CD4-positive, alpha-beta T cell (primary cell): ENCODE results near the gene SNAPC4. TPM values are rescaled to one million over a fixed set of nuclear protein-coding genes. Genes with fewer than 3 reads are reported as not detected.
"Not testable (repeated sequence)": the region's sequence is repeated elsewhere in the genome, so short reads cannot be mapped to it uniquely, and the experiment has no call there.

Source experiments
- ATAC-seq: fragments of 200-7000 bp; cut with Tn5 transposase; one replicate; pipeline ENCODE4 v1.10.0; 2022; ENCODE audit warnings: mild to moderate bottlenecking; ENCODE audit not compliant: poor library complexity
- CTCF ChIA-PET: fragments of 350-600 bp; sonication (Branson Sonifier 250); formaldehyde crosslinking; loops from one replicate; lab custom pipeline; 2021; ENCODE audit warnings: antibody characterized with exemption, inconsistent platforms; lab: Charles Lee
- POLR2A ChIA-PET: fragments of 350-600 bp; sonication (Branson Sonifier 250); formaldehyde crosslinking; loops from one replicate; lab custom pipeline; 2021; ENCODE audit warnings: antibody characterized with exemption, inconsistent platforms; lab: Charles Lee
- DNase-seq, 14 experiments: peaks; one replicate each; pipeline ENCODE4 v3.0.0-alpha.2; 2013 to 2020; ENCODE audit warnings: mixed read lengths in 2 of 14
- H3K27ac ChIP-seq, 2 donors: one replicate each; pipeline versions ENCODE4 v1.5.1 to v1.7.0; 2013; ENCODE audit warnings: low read length in 2 of 2, low read depth in 1 of 2, mild to moderate bottlenecking in 1 of 2
- H3K27me3 ChIP-seq, 2 experiments: 1 replicate in 1 of 2; 2 replicates in 1 of 2; pipeline versions ENCODE4 v1.6.1 to v1.7.0; 2013; ENCODE audit warnings: low read length in 2 of 2, control low read depth in 1 of 2, mild to moderate bottlenecking in 1 of 2, moderate library complexity in 1 of 2; ENCODE audit not compliant: insufficient read depth in 2 of 2, control insufficient read depth in 1 of 2
- H3K36me3 ChIP-seq: one replicate; pipeline ENCODE4 v1.6.1; 2013; ENCODE audit warnings: low read length, control low read depth; ENCODE audit not compliant: insufficient read depth
- H3K4me1 ChIP-seq: one replicate; pipeline ENCODE4 v1.6.1; 2013; ENCODE audit warnings: low read length, control low read depth; ENCODE audit not compliant: insufficient read depth
- H3K4me3 ChIP-seq: one replicate; pipeline ENCODE4 v1.5.1; 2013; ENCODE audit warnings: mild to moderate bottlenecking, low read length, moderate library complexity
- H3K9me3 ChIP-seq, 2 experiments: 1 replicate in 1 of 2; 2 replicates in 1 of 2; pipeline versions ENCODE4 v1.6.1 to v1.7.0; 2013; ENCODE audit warnings: low read length in 2 of 2, mild to moderate bottlenecking in 2 of 2, control low read depth in 1 of 2, moderate library complexity in 1 of 2; ENCODE audit not compliant: control insufficient read depth in 1 of 2, insufficient read depth in 1 of 2
- H3K27ac Mint-ChIP-seq: one replicate; pipeline ENCODE4 v1.8.0; 2020; ENCODE audit warnings: mixed read lengths
- H3K27me3 Mint-ChIP-seq: one replicate; pipeline ENCODE4 v1.8.0; 2021; ENCODE audit warnings: mixed read lengths
- H3K36me3 Mint-ChIP-seq: one replicate; pipeline ENCODE4 v1.8.0; 2021; ENCODE audit warnings: low read depth, mixed read lengths
- H3K4me1 Mint-ChIP-seq: one replicate; pipeline ENCODE4 v1.8.0; 2021; ENCODE audit warnings: low read depth, mixed read lengths
- H3K4me3 Mint-ChIP-seq: one replicate; pipeline ENCODE4 v1.8.0; 2020; ENCODE audit warnings: mild to moderate bottlenecking, mixed read lengths
- H3K9me3 Mint-ChIP-seq: one replicate; pipeline ENCODE4 v1.8.0; 2020; ENCODE audit warnings: mixed read lengths
- intact Hi-C, 2 experiments: fragments of 100-400 bp; cut with DNase I in 1 of 2; cut with micrococcal nuclease in 1 of 2; formaldehyde crosslinking; loops; one replicate each; pipeline versions ENCODE4 v1.15.1 to v1.9.0; 2023 to 2025; cut with DNase I, micrococcal nuclease
- total RNA-seq, 174 experiments: library from RNA in 2 of 174; stranded (reverse) in 2 of 174; gene quantifications; one replicate each; pipeline ENCODE4 v1.2.3 and lab custom pipeline; 2021 to 2026
- TF ChIP-seq, protein P1 (sequence below): fragments of 200-600 bp; IDR thresholded peaks from one replicate; pipeline ENCODE4 v1.8.0; 2022; ENCODE audit warnings: antibody characterized with exemption, mild to moderate bottlenecking

SNAPC4 gene
- total RNA-seq, 2 experiments from 2014 or later: 7.7 to 8.0 TPM

DNA sequence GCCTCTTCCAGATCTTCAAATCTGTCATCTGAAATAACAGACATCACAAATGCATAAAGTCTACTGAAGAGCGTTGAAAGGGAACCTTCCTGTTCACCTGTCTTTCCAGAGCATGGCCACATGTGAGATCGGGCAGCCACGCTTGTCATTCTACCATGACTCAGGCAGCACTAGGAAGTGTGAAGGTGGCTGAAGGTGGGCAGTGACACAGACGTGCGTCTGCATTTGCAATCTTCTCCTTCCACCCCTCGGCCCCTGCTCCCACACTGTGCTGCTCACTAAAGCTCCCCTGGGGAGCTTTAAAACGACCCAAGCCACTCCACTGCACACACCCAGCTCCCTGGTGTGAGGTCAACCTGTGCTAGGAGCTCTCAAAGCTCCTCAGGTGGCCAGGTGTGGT, 7.9 kb upstream of the SNAPC4 start:
- TF ChIP-seq, protein P1, sequence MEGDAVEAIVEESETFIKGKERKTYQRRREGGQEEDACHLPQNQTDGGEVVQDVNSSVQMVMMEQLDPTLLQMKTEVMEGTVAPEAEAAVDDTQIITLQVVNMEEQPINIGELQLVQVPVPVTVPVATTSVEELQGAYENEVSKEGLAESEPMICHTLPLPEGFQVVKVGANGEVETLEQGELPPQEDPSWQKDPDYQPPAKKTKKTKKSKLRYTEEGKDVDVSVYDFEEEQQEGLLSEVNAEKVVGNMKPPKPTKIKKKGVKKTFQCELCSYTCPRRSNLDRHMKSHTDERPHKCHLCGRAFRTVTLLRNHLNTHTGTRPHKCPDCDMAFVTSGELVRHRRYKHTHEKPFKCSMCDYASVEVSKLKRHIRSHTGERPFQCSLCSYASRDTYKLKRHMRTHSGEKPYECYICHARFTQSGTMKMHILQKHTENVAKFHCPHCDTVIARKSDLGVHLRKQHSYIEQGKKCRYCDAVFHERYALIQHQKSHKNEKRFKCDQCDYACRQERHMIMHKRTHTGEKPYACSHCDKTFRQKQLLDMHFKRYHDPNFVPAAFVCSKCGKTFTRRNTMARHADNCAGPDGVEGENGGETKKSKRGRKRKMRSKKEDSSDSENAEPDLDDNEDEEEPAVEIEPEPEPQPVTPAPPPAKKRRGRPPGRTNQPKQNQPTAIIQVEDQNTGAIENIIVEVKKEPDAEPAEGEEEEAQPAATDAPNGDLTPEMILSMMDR: no peak
- H3K36me3 Mint-ChIP-seq: peaks cover 74% of the 10 kb centered on the region
- Histone ChIP-seq H3K4me3 (no peak overlapping the region), H3K4me1 (peaks cover 74% of the 10 kb centered on the region), H3K27me3 (no peaks in the 10 kb centered on the region), H3K36me3 (peaks cover 29% of the 10 kb centered on the region), H3K9me3 (no peaks in the 10 kb centered on the region), H3K27ac (no peak overlapping the region)
- peak overlapping the region; percentile 61 for H3K4me3 Mint-ChIP-seq
- H3K27me3 Mint-ChIP-seq: no peaks in the 10 kb centered on the region
- DNase-seq (peak in 2 of 14 experiments; percentile 29 to 34), ATAC-seq (no peak)
- POLR2A ChIA-PET: interaction anchor here (0.6 kb wide), 1 partner anchor 293 kb away, joined by 3 read pairs; no protein-coding TSS in a partner anchor
- CTCF ChIA-PET: no interaction called here
- peaks cover 63% of the 10 kb centered on the region for H3K4me1 Mint-ChIP-seq
- no peaks in the 10 kb centered on the region for H3K9me3 Mint-ChIP-seq
- H3K27ac Mint-ChIP-seq: peak overlapping the region; percentile 20
- intact Hi-C loops: loop anchor here in 1 of 2 experiments (10.0 kb wide), 3 partner anchors 137 to 443 kb away; partner anchors contain the start of genes NOTCH1, RABL6 and UBAC1

- H3K27me3 ChIP-seq, H3K27ac Mint-ChIP-seq, H3K4me3 Mint-ChIP-seq, POLR2A ChIA-PET, CTCF ChIA-PET, H3K27ac ChIP-seq, H3K9me3 Mint-ChIP-seq, H3K4me3 ChIP-seq, ATAC-seq, H3K9me3 ChIP-seq, H3K27me3 Mint-ChIP-seq: not testable (repeated sequence)
- peaks cover 28% of the 10 kb centered on the region for H3K36me3 ChIP-seq
- peak in 1 of 14 experiments; percentile 20 for DNase-seq
- Mint-ChIP-seq H3K4me1 (peaks cover 65% of the 10 kb centered on the region), H3K36me3 (peaks cover 67% of the 10 kb centered on the region)
- intact Hi-C loops: loop anchor here in 1 of 2 experiments (10.0 kb wide), 3 partner anchors 138 to 442 kb away; partner anchors contain the start of genes NOTCH1, RABL6 and UBAC1
- H3K4me1 ChIP-seq: peaks cover 81% of the 10 kb centered on the region
These were observed 7.1 kb upstream of the SNAPC4 start for GRCh38 chr9:136407061-136407460.

GRCh38 chr9:136405904-136406303, 5.9 kb upstream of the SNAPC4 start:
- POLR2A ChIA-PET, DNase-seq, H3K27ac ChIP-seq, H3K9me3 Mint-ChIP-seq, H3K9me3 ChIP-seq, H3K4me3 Mint-ChIP-seq, H3K4me3 ChIP-seq, ATAC-seq, H3K27me3 Mint-ChIP-seq, CTCF ChIA-PET, H3K27me3 ChIP-seq: not testable (repeated sequence)
- Histone ChIP-seq H3K36me3 (peaks cover 28% of the 10 kb centered on the region), H3K4me1 (peaks cover 74% of the 10 kb centered on the region)
- Mint-ChIP-seq H3K27ac (peak overlapping the region; percentile 91), H3K36me3 (peaks cover 56% of the 10 kb centered on the region), H3K4me1 (peaks cover 59% of the 10 kb centered on the region)
- intact Hi-C loops: loop anchor here in 1 of 2 experiments (10.0 kb wide), 3 partner anchors 139 to 441 kb away; partner anchors contain the start of genes NOTCH1, RABL6 and UBAC1

DNA sequence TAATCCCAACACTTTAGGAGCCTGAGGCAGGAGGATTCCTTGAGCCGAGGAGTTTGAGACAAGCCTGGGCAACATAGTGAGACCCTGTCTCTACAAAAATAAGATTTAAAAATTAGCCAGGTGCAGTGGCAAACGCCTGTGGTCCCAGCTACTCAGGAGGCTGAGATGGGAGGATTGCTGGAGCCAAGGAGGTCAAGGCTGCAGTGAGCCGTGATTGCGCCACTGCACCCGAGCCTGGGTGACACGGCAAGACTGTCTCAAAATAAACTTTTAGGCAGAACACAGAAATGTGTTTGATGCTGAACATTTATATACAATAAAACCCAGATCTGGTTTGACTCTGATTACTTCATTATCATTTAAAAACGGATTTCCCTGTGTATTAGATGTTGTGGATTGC, 5.5 kb upstream of the SNAPC4 start:
- CTCF ChIA-PET: no interaction called here
- Mint-ChIP-seq H3K27me3 (no peaks in the 10 kb centered on the region), H3K4me1 (peaks cover 57% of the 10 kb centered on the region), H3K9me3 (no peaks in the 10 kb centered on the region), H3K36me3 (peaks cover 53% of the 10 kb centered on the region), H3K27ac (peak overlapping the region; percentile 91), H3K4me3 (peak overlapping the region; percentile 55)
- H3K27ac ChIP-seq: peak overlapping the region in 1 of 2 donors; percentile 86
- ATAC-seq (no peak), DNase-seq (no peak)
- H3K36me3 ChIP-seq: peaks cover 28% of the 10 kb centered on the region
- no peaks in the 10 kb centered on the region for H3K27me3 ChIP-seq
- no peaks in the 10 kb centered on the region for H3K9me3 ChIP-seq
- peaks cover 75% of the 10 kb centered on the region for H3K4me1 ChIP-seq
- POLR2A ChIA-PET: interaction anchor here (0.6 kb wide), 1 partner anchor 717 kb away, joined by 4 read pairs; no protein-coding TSS in a partner anchor
- no peak overlapping the region for H3K4me3 ChIP-seq
- intact Hi-C loops: loop anchor here in 1 of 2 experiments (10.0 kb wide), 3 partner anchors 139 to 441 kb away; partner anchors contain the start of genes NOTCH1, RABL6 and UBAC1
- TF ChIP-seq, protein P1: no peak
